CD4-positive, alpha-beta T cell treated with Interleukin-10 for 1 hour (primary cell): ENCODE results near the gene EPN1.
"Not testable (repeated sequence)": the region's sequence is repeated elsewhere in the genome, so short reads cannot be mapped to it uniquely, and the experiment has no call there.

Experiments used
- DNase-seq: peaks from one replicate; pipeline ENCODE4 v3.0.0-alpha.2; 2020

EPN1 gene

GRCh38 chr19:55694656-55695491, 19.8 kb downstream of the EPN1 start:
- no peak for DNase-seq

- DNase-seq, result no peak
Measured at GRCh38 chr19:55695511-55696290, 20.7 kb downstream of the EPN1 start.

- no peak for DNase-seq
Measured at GRCh38 chr19:55696301-55697068, 21.5 kb downstream of the EPN1 start.

GRCh38 chr19:55697069-55697440, 22.0 kb downstream of the EPN1 start:
- no peak for DNase-seq

- DNase-seq, result no peak
Measured at GRCh38 chr19:55697698-55698097, 22.7 kb downstream of the EPN1 start.

- no peak for DNase-seq
Measured at GRCh38 chr19:55698256-55698655, 23.2 kb downstream of the EPN1 start.

- DNase-seq, result no peak
Measured at GRCh38 chr19:55699221-55699620, 24.2 kb downstream of the EPN1 start.

- DNase-seq, result no peak
Measured at GRCh38 chr19:55700813-55701212, 25.8 kb downstream of the EPN1 start.

GRCh38 chr19:55702131-55702627, 27.2 kb downstream of the EPN1 start:
- no peak for DNase-seq

- peak; percentile 37 for DNase-seq
Measured at GRCh38 chr19:55703790-55704215, 28.8 kb downstream of the EPN1 start.

- no peak for DNase-seq
Measured at GRCh38 chr19:55704494-55705245, 29.6 kb downstream of the EPN1 start.

- no peak for DNase-seq
Measured at GRCh38 chr19:55705972-55706371, 30.9 kb downstream of the EPN1 start.

- no peak for DNase-seq
Measured at GRCh38 chr19:55711719-55712118, 36.7 kb downstream of the EPN1 start.

GRCh38 chr19:55712804-55713631, 38.0 kb downstream of the EPN1 start:
- no peak for DNase-seq

GRCh38 chr19:55716531-55716930, 41.5 kb downstream of the EPN1 start:
- no peak for DNase-seq

GRCh38 chr19:55717251-55717650, 42.2 kb downstream of the EPN1 start:
- no peak for DNase-seq

GRCh38 chr19:55717879-55718711, 43.1 kb downstream of the EPN1 start:
- not testable (repeated sequence) for DNase-seq

GRCh38 chr19:55720214-55720746, 45.3 kb downstream of the EPN1 start:
- no peak for DNase-seq

- DNase-seq, result no peak
Measured at GRCh38 chr19:55720801-55721200, 45.8 kb downstream of the EPN1 start.

- no peak for DNase-seq
Measured at GRCh38 chr19:55723491-55723890, 48.5 kb downstream of the EPN1 start.
